Panc1 (cell line): Measurements from ENCODE around the gene TMEM151A. TPM values are rescaled to one million over a fixed set of nuclear protein-coding genes. Genes with fewer than 3 reads are reported as not detected.

Experiments
- ATAC-seq: fragments of 200-7000 bp; cut with Tn5 transposase; 2 replicates; pipeline ENCODE4 v1.9.1; 2020; ENCODE audit warnings: mild to moderate bottlenecking, moderate library complexity
- BruUV-seq: library from RNA; stranded (reverse); fragments of 400-500 nt; replicated peaks from 2 replicates; lab custom pipeline; 2021; lab: Mats Ljungman, UMichigan
- CTCF ChIA-PET: fragments of 300-600 bp; sonication (Branson Sonifier 250); formaldehyde crosslinking; loops from one replicate; lab custom pipeline; 2022; ENCODE audit warnings: antibody characterized with exemption; lab: Charles Lee
- POLR2A ChIA-PET: fragments of 300-600 bp; sonication (Branson Sonifier 250); formaldehyde crosslinking; loops from one replicate; lab custom pipeline; 2022; ENCODE audit warnings: antibody characterized with exemption; lab: Charles Lee
- DNase-seq: peaks from one replicate; pipeline ENCODE4 v3.0.0-alpha.2; 2010; ENCODE audit warnings: low read depth, low spot score
- H3K27ac ChIP-seq: 2 replicates; pipeline ENCODE4 v1.5.1; 2011; ENCODE audit warnings: mild to moderate bottlenecking, low read length, inconsistent platforms
- H3K27me3 ChIP-seq: fragments of 200-500 bp; sonication (Bioruptor generic); 2 replicates; pipeline ENCODE4 v1.6.0; 2014; ENCODE audit warnings: low read length, inconsistent platforms; ENCODE audit not compliant: control insufficient read depth, insufficient read depth
- H3K36me3 ChIP-seq: fragments of 200-500 bp; sonication (Bioruptor generic); 2 replicates; pipeline ENCODE4 v1.5.1; 2014; ENCODE audit warnings: inconsistent platforms, mild to moderate bottlenecking, low read length, moderate library complexity; ENCODE audit not compliant: control insufficient read depth, insufficient read depth
- H3K4me1 ChIP-seq: 2 replicates; pipeline ENCODE4 v1.5.1; 2011; ENCODE audit warnings: inconsistent platforms, mild to moderate bottlenecking, low read length, moderate library complexity; ENCODE audit not compliant: control insufficient read depth, insufficient read depth
- H3K4me3 ChIP-seq, 2 experiments: 2 replicates each; pipeline ENCODE4 v1.5.1; 2011 to 2012; ENCODE audit warnings: low read depth in 2 of 2, low read length in 2 of 2, mild to moderate bottlenecking in 2 of 2, inconsistent platforms in 1 of 2, moderate library complexity in 1 of 2
- H3K9me3 ChIP-seq: fragments of 200-500 bp; sonication (Bioruptor generic); 2 replicates; pipeline ENCODE4 v1.5.1; 2014; ENCODE audit warnings: low read depth, mild to moderate bottlenecking, inconsistent platforms, low read length, moderate library complexity; ENCODE audit not compliant: control insufficient read depth, insufficient read depth
- POLR2AphosphoS5 ChIP-seq: IDR thresholded peaks from 2 replicates; pipeline ENCODE4 v1.6.1; 2012; ENCODE audit warnings: mild to moderate bottlenecking, low read depth, low read length, moderate library complexity
- SIN3A ChIP-seq: IDR thresholded peaks from 2 replicates; pipeline ENCODE4 v1.6.1; 2012; ENCODE audit warnings: low read depth, mild to moderate bottlenecking, low read length, moderate library complexity, borderline replicate concordance; ENCODE audit not compliant: insufficient read depth
- TCF7L2 ChIP-seq: IDR thresholded peaks from 2 replicates; pipeline ENCODE4 v1.6.1; 2011; ENCODE audit warnings: mild to moderate bottlenecking, low read depth, low read length, inconsistent platforms
- in situ Hi-C: cut with HindIII; loops from 2 replicates; pipeline ENCODE4 v1.10.0; 2016; ENCODE audit warnings: low sequenced_read_pairs, low pct_unique_long_range_greater_than_20kb
- intact Hi-C: fragments of 100-400 bp; cut with micrococcal nuclease; formaldehyde crosslinking; loops from one replicate; pipeline ENCODE4 v1.10.0; 2022; ENCODE audit not compliant: unreplicated experiment
- total RNA-seq: library from RNA; stranded (reverse); gene quantifications from one replicate; pipeline ENCODE4 v1.2.1, GENCODE V29; 2021; ENCODE audit not compliant: unreplicated experiment
- TF ChIP-seq, protein P1 (sequence below), 2 experiments: IDR thresholded peaks; 2 replicates each; pipeline ENCODE4 v1.6.1; 2011 to 2012; ENCODE audit warnings: low read depth in 2 of 2, control low read depth in 1 of 2, low read length in 1 of 2, mild to moderate bottlenecking in 1 of 2, moderate library complexity in 1 of 2; ENCODE audit not compliant: insufficient read depth in 1 of 2
- TF ChIP-seq, protein P2 (sequence below): fragments of 450-650 bp; IDR thresholded peaks from 2 replicates; pipeline ENCODE4 v1.5.1; 2017; ENCODE audit warnings: mild to moderate bottlenecking

The TMEM151A gene
- total RNA-seq, 1 experiment from 2014 or later = 11.0 TPM

- ChIA-PET CTCF (interaction anchor here (1.6 kb wide), 1 partner anchor 19 kb away, joined by 6 read pairs; no protein-coding TSS in a partner anchor), POLR2A (no interaction called here)
These were observed 39.2 kb downstream of the TMEM151A start for GRCh38 chr11:66330931-66331330.

GRCh38 chr11:66331542-66332370 lies 40.1 kb downstream of the TMEM151A start:
- intact Hi-C loops = no loop called here
- Histone ChIP-seq H3K27ac (no peak overlapping the region), H3K9me3 (no peaks in the 10 kb centered on the region), H3K4me1 (peaks cover 27% of the 10 kb centered on the region), H3K27me3 (no peaks in the 10 kb centered on the region), H3K36me3 (no peaks in the 10 kb centered on the region), H3K4me3 (no peak overlapping the region)
- TF ChIP-seq, protein P1, sequence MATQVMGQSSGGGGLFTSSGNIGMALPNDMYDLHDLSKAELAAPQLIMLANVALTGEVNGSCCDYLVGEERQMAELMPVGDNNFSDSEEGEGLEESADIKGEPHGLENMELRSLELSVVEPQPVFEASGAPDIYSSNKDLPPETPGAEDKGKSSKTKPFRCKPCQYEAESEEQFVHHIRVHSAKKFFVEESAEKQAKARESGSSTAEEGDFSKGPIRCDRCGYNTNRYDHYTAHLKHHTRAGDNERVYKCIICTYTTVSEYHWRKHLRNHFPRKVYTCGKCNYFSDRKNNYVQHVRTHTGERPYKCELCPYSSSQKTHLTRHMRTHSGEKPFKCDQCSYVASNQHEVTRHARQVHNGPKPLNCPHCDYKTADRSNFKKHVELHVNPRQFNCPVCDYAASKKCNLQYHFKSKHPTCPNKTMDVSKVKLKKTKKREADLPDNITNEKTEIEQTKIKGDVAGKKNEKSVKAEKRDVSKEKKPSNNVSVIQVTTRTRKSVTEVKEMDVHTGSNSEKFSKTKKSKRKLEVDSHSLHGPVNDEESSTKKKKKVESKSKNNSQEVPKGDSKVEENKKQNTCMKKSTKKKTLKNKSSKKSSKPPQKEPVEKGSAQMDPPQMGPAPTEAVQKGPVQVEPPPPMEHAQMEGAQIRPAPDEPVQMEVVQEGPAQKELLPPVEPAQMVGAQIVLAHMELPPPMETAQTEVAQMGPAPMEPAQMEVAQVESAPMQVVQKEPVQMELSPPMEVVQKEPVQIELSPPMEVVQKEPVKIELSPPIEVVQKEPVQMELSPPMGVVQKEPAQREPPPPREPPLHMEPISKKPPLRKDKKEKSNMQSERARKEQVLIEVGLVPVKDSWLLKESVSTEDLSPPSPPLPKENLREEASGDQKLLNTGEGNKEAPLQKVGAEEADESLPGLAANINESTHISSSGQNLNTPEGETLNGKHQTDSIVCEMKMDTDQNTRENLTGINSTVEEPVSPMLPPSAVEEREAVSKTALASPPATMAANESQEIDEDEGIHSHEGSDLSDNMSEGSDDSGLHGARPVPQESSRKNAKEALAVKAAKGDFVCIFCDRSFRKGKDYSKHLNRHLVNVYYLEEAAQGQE (IDR thresholded peaks at IDR 0.05; ENCODE audit: insufficient read depth in 1 of 2, low read depth in 2 of 2, low read length in 1 of 2) = no peak
- TF ChIP-seq SIN3A (no peak), POLR2AphosphoS5 (no peak), TCF7L2 (no peak)
- TF ChIP-seq, protein P2, sequence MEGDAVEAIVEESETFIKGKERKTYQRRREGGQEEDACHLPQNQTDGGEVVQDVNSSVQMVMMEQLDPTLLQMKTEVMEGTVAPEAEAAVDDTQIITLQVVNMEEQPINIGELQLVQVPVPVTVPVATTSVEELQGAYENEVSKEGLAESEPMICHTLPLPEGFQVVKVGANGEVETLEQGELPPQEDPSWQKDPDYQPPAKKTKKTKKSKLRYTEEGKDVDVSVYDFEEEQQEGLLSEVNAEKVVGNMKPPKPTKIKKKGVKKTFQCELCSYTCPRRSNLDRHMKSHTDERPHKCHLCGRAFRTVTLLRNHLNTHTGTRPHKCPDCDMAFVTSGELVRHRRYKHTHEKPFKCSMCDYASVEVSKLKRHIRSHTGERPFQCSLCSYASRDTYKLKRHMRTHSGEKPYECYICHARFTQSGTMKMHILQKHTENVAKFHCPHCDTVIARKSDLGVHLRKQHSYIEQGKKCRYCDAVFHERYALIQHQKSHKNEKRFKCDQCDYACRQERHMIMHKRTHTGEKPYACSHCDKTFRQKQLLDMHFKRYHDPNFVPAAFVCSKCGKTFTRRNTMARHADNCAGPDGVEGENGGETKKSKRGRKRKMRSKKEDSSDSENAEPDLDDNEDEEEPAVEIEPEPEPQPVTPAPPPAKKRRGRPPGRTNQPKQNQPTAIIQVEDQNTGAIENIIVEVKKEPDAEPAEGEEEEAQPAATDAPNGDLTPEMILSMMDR = no peak
- ChIA-PET CTCF (interaction anchor here (1.6 kb wide), 1 partner anchor 20 kb away, joined by 6 read pairs; no protein-coding TSS in a partner anchor), POLR2A (no interaction called here)
- ATAC-seq (no peak), DNase-seq (no peak)
- BruUV-seq = no TSS peak
- in situ Hi-C loops = no loop called here

More at GRCh38 chr11:66330931-66331330, 39.2 kb downstream of the TMEM151A start:
- no peak overlapping the region for H3K27ac ChIP-seq
- H3K27me3 ChIP-seq = no peaks in the 10 kb centered on the region
- H3K4me1 ChIP-seq = peaks cover 28% of the 10 kb centered on the region
- in situ Hi-C loops (no loop called here), intact Hi-C loops (no loop called here)
- H3K4me3 ChIP-seq = no peak overlapping the region
- no peaks in the 10 kb centered on the region for H3K36me3 ChIP-seq
- no TSS peak for BruUV-seq
- DNase-seq = no peak
- no peak for ATAC-seq
- H3K9me3 ChIP-seq = no peaks in the 10 kb centered on the region
- TF ChIP-seq, protein P1 (IDR thresholded peaks at IDR 0.05; ENCODE audit: insufficient read depth in 1 of 2, low read depth in 2 of 2, low read length in 1 of 2) = no peak
- TF ChIP-seq, protein P2 = no peak
- TF ChIP-seq TCF7L2 (no peak), SIN3A (no peak), POLR2AphosphoS5 (no peak)
